IPS-11a (cell line): ENCODE measurements around the gene EPHA7.

Experiments used
- H3K4me3 ChIP-seq: one replicate; pipeline ENCODE4 v1.5.1; 2013; ENCODE audit warnings: low read depth, low read length, control low read depth

The EPHA7 gene

GRCh38 chr6:93393554-93394074 lies 25.7 kb downstream of the EPHA7 start:
- H3K4me3 ChIP-seq, result no peak overlapping the region

- no peak overlapping the region for H3K4me3 ChIP-seq
Observed at GRCh38 chr6:93392797-93393196, 26.6 kb downstream of the EPHA7 start.

DNA sequence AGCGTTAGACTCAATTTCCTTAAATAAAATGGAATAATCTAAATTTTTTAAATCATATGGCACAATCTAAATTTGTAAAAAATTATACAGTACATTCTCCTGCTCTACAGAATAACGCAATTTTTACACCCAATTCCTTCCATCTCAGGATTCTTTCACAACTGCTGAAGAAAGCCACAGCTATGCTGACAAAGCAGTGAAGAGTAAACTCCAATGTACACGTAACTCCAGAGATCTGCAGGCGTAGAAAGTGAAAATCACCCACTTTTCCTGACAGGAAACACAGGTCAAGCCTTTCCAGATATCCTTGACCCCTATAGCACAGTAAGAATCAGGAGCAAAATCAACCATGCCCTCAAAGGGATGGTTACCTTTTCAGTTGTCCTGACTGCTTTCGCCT lies 27.4 kb downstream of the EPHA7 start:
- no peak overlapping the region for H3K4me3 ChIP-seq

GRCh38 chr6:93389192-93389591 lies 30.2 kb downstream of the EPHA7 start:
- no peak overlapping the region for H3K4me3 ChIP-seq

DNA sequence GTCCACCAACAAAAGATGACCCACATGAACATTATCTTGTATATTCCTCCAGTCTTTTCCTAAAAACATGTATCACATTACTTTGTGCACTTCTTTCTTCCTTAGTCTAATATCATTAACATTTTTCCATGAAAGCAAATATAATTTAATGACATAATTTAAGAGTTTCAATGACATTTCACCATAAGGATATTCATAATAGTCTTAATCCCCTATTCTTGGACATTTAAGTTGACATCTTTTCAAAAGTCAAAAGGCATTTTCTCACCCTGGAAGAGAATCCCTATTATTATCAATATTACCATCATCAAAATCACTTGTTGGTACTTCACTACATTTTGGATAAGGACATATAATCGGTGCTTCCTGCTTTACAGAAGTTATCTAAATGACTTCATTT lies 31.3 kb downstream of the EPHA7 start:
- no peak overlapping the region for H3K4me3 ChIP-seq

- no peak overlapping the region for H3K4me3 ChIP-seq
Observed at GRCh38 chr6:93376026-93376540, 43.3 kb downstream of the EPHA7 start.

DNA sequence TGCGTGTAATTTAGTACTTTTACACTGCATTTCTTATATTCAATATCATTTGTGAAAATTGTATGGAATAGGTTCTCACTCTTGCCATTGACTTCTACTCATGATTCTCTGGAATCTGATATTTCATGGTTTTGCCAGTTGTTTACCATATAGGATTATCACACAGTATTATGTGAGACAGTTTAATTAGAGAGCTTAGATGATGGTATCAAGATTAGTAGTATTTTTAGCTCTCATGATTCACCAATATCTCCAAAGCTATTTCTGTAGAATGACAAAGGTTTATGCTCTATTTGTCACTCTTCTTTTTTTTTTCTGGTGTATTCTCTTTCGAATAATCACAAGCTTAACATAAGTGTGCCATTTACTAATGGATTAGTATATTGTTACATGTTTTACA lies 45.9 kb downstream of the EPHA7 start:
- H3K4me3 ChIP-seq, result no peak overlapping the region

DNA sequence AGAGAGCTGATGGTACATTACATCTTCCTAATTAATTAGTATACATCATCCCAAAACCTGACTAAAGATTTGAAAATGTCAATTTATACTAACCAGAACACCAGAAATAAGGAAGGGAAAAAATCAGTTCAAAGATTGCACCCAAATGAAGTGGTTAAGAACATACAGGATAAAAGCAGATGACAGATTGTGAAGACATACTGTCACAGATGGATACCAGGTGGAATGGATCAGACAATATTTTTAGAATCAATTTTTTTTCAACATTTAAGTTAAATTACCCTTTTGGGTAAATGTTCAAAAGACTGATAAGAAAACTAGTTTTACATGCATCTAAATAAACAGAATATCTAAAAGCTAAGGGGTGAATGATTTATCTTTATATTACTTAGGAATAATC lies 47.6 kb downstream of the EPHA7 start:
- no peak overlapping the region for H3K4me3 ChIP-seq

- no peak overlapping the region for H3K4me3 ChIP-seq
Observed at GRCh38 chr6:93369586-93370134, 49.7 kb downstream of the EPHA7 start.

GRCh38 chr6:93366506-93366905 lies 52.9 kb downstream of the EPHA7 start:
- H3K4me3 ChIP-seq, result no peak overlapping the region

GRCh38 chr6:93365445-93365844 lies 53.9 kb downstream of the EPHA7 start:
- H3K4me3 ChIP-seq, result no peak overlapping the region

- no peak overlapping the region for H3K4me3 ChIP-seq
Observed at GRCh38 chr6:93358435-93358834, 60.9 kb downstream of the EPHA7 start.

DNA sequence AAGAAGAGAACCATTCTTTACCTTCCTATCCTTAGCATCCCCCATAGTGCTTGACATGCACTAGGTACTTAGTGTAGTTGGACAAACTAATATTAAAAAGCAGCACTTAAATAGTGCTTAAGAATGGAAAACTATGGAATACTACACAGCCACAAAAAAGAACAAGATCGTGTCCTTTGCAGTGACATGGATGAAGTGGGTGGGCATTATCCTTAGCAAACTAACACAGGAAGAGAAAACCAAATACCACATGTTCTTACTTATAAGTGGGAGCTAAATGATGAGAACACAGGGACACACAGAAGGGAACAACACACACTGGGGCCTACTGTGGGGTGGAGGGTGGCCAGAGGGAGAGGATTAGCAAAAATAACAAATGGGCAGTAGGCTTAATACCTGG lies 66.8 kb downstream of the EPHA7 start:
- H3K4me3 ChIP-seq, result no peak overlapping the region

DNA sequence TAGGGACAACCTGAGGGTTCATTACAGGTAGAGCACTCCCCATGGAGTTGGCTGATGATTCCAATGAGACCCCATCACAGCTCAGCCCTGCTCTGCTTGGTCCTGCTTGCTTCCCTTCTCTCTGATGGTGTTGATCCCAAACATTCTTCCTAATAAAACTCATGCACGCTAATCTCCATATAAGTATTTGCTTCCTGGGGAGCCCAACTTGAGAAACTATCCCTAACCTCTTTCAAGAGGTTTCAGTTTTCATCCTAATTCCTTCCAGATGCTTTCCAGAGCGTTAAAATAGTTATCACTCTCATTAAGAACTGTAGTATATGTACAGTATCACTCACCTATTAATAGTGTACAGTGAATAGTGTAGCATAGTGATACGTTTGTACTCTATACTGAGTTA lies 68.1 kb downstream of the EPHA7 start:
- H3K4me3 ChIP-seq, result no peak overlapping the region

DNA sequence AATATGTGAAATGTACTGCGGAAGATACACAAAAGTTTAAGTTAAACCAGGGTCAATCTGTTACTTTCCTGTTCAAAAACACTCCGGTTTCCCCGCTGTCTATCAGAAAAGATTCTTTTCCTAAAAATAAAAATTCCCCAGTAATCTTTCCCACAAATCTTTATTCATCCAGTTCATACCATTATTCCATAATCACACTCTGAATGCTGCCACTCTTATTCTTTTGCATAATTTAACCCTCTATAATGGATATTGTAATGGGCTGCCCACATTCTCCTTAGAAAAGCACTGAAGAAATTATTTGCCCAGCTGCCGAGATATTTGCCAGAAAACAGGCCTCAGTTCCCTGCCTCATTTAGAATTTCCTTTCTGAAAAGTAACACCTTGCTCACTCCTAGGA lies 68.6 kb downstream of the EPHA7 start:
- no peak overlapping the region for H3K4me3 ChIP-seq

DNA sequence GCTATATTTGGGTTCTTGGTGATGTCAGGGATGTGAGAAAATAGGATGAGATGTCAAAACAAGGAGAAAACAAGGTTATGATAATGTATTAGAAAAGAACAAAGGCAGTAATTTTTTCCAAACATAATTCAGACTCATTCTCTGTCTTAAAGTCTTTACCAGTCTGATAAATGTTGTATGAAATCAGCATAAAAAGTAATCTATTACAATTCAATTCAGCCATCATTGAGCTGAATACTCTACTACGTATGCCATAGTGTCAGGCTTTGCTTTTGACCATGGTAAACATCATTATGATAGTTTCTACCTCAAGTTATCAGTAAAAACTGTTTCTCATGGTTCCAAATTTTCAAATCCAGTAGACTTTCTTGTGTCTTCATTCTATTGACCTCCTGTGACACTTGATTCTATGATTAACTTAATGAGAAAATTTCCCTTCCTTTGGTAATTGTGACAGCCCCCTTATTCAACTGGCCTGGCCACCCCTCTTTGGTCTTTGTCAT lies 75.0 kb downstream of the EPHA7 start:
- no peak overlapping the region for H3K4me3 ChIP-seq

DNA sequence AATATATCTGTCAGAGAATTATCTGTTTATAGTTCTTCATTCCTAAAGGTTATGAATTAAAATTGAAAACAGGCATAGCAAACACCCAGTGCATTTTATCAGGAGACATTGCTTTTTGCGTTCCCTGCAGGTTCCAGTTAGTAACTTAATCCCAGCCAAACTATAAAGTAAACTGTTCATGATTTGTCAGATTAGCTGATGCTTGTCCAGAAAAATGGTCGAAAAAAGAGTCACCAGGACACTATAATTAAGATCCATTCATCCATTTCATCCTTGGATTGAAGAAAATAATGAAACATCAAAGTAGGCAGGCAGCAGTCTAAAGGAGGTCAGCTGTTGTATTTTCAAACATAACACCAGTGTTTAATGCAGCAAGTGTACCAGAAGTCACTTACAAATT lies 75.9 kb downstream of the EPHA7 start:
- no peak overlapping the region for H3K4me3 ChIP-seq

DNA sequence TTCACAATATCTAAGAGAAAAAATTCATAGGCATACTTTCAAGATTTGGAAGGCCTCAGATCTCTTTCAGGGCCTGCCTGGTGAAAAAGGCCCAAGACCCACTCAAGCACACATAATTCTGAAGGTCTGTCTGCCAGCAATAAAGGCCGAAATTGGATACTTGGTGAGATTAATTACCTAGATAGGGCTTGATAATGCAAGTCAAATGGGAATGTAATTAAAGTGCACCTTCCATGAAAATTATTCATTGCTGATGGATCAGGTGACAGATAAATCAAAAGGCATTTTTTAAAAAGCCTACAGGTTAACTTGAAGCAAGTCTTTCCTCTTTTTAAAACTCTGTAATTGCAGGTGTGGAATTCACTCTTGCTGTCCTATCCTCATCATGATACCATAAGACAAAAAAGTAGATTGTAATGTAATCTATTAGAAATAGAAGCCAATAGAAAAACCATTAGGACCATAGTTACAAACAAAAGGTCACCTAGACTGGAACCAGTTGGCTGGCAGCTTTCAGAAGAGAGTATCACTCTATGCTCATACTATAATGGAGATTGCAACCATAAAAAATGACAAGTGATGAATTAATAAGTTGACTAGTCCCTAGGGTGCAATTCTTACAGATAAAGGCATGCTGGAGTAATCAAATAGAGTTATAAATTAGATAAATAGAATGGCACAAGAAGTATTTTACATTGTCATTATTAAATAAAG lies 77.3 kb downstream of the EPHA7 start:
- no peak overlapping the region for H3K4me3 ChIP-seq

GRCh38 chr6:93337772-93338394 lies 81.5 kb downstream of the EPHA7 start:
- H3K4me3 ChIP-seq, result no peak overlapping the region

- H3K4me3 ChIP-seq, result no peak overlapping the region
Observed at GRCh38 chr6:93337014-93337413, 82.3 kb downstream of the EPHA7 start.

GRCh38 chr6:93329301-93330000 lies 89.9 kb downstream of the EPHA7 start:
- H3K4me3 ChIP-seq, result no peak overlapping the region
